HFFc6 (cell line): ENCODE data around the gene CCDC106. TPM values are rescaled to one million over a fixed set of nuclear protein-coding genes. Genes with fewer than 3 reads are reported as not detected.

Experiments used
- DNase-seq: peaks from one replicate; pipeline ENCODE4 v3.0.0-alpha.2; 2018
- H3K27ac Mint-ChIP-seq: 2 replicates; pipeline ENCODE4 v1.8.0; 2020; ENCODE audit warnings: mild to moderate bottlenecking, mixed read lengths
- H3K27me3 Mint-ChIP-seq: 2 replicates; pipeline ENCODE4 v1.8.0; 2021; ENCODE audit warnings: mild to moderate bottlenecking, moderate library complexity, mixed read lengths; ENCODE audit not compliant: insufficient read depth
- H3K36me3 Mint-ChIP-seq: 2 replicates; pipeline ENCODE4 v1.8.0; 2021; ENCODE audit warnings: low read depth, mixed read lengths
- H3K4me1 Mint-ChIP-seq: 2 replicates; pipeline ENCODE4 v1.8.0; 2020; ENCODE audit warnings: low read depth, mixed read lengths
- H3K4me3 Mint-ChIP-seq: 2 replicates; pipeline ENCODE4 v1.8.0; 2020; ENCODE audit warnings: mild to moderate bottlenecking, moderate library complexity, mixed read lengths
- H3K9me3 Mint-ChIP-seq: 2 replicates; pipeline ENCODE4 v1.8.0; 2020; ENCODE audit warnings: mild to moderate bottlenecking, mixed read lengths
- CTCF ChIP-seq: fragments of 200-600 bp; sonication (generic); IDR thresholded peaks from 2 replicates; pipeline ENCODE4 v1.5.0; 2021; ENCODE audit warnings: antibody characterized with exemption, mild to moderate bottlenecking
- total RNA-seq, 6 experiments: library from RNA; stranded (reverse); fragmentation: NEBNext Ultra II Directional; extraction: Animal tissue kit (Norgen Biotek cat#: 25700); gene quantifications; 2 replicates in 1 of 6; 3 replicates in 5 of 6; pipeline ENCODE4 v1.2.3, GENCODE V29; 2021

The CCDC106 gene
- total RNA-seq, 6 experiments from 2014 or later: 12.9 to 17.4 (median 14.0) TPM

- H3K27ac Mint-ChIP-seq: peak overlapping the region; percentile 94
- peaks cover 64% of the 10 kb centered on the region for H3K4me1 Mint-ChIP-seq
- H3K9me3 Mint-ChIP-seq: no peaks in the 10 kb centered on the region
- peaks cover 9% of the 10 kb centered on the region for H3K27me3 Mint-ChIP-seq
- peak; percentile 67 for TF ChIP-seq CTCF
- peak overlapping the region; percentile 87 for H3K4me3 Mint-ChIP-seq
- DNase-seq: peak; percentile 19
- peaks cover 44% of the 10 kb centered on the region for H3K36me3 Mint-ChIP-seq
These were observed 7.9 kb upstream of the CCDC106 start for GRCh38 chr19:55640043-55640576.

- Mint-ChIP-seq H3K36me3 (peaks cover 44% of the 10 kb centered on the region), H3K27me3 (peaks cover 9% of the 10 kb centered on the region), H3K4me1 (peaks cover 62% of the 10 kb centered on the region), H3K4me3 (peak within 1 kb of the TSS; percentile 94), H3K9me3 (no peaks in the 10 kb centered on the region), H3K27ac (peak within 1 kb of the TSS; percentile 94)
- TF ChIP-seq CTCF: no peak
- peak; percentile 80 for DNase-seq
These were observed 7.2 kb upstream of the CCDC106 start, which contains the start of gene ZNF580 for GRCh38 chr19:55640577-55641425. TSS of gene ZNF580 (plus strand) at chr19:55641002. CDS start at chr19:55642509, 1,507 bp downstream.

GRCh38 chr19:55641426-55642152 lies 6.4 kb upstream of the CCDC106 start:
- H3K36me3 Mint-ChIP-seq: peaks cover 36% of the 10 kb centered on the region
- no peak for DNase-seq
- no peak for TF ChIP-seq CTCF
- H3K4me3 Mint-ChIP-seq: peak overlapping the region; percentile 94
- H3K27me3 Mint-ChIP-seq: peaks cover 9% of the 10 kb centered on the region
- H3K9me3 Mint-ChIP-seq: no peaks in the 10 kb centered on the region
- peak overlapping the region; percentile 87 for H3K27ac Mint-ChIP-seq
- peaks cover 54% of the 10 kb centered on the region for H3K4me1 Mint-ChIP-seq

- Mint-ChIP-seq H3K36me3 (peaks cover 31% of the 10 kb centered on the region), H3K9me3 (no peaks in the 10 kb centered on the region), H3K4me1 (peaks cover 53% of the 10 kb centered on the region), H3K27me3 (peaks cover 9% of the 10 kb centered on the region), H3K27ac (peak overlapping the region; percentile 97), H3K4me3 (peak overlapping the region; percentile 94)
- no peak for DNase-seq
- no peak for TF ChIP-seq CTCF
These were observed 5.6 kb upstream of the CCDC106 start for GRCh38 chr19:55642153-55643002.
